ENCODE data around the gene PRKCH.

GRCh38 chr14:61474701-61475100, 153.3 kb downstream of the PRKCH start:
- TF ChIP-seq POLR2AphosphoS5 (IDR thresholded peaks at IDR 0.05; ENCODE audit: borderline replicate concordance, low read depth, low read length) = no peak
- TF ChIP-seq EZH2 (IDR thresholded peaks at IDR 0.05) = no peak

Measured in SK-N-MC (cell line).